HUES64 (cell line): ENCODE measurements around the gene FAAP100.
"Not testable (repeated sequence)": the region's sequence is repeated elsewhere in the genome, so short reads cannot be mapped to it uniquely, and the experiment has no call there.

ENCODE experiments used
- H3K27ac ChIP-seq: 2 replicates; pipeline ENCODE4 v1.7.0; 2013; ENCODE audit warnings: low read depth, low read length, inconsistent platforms
- H3K27me3 ChIP-seq: 2 replicates; pipeline ENCODE4 v1.6.1; 2013; ENCODE audit warnings: mild to moderate bottlenecking, low read length; ENCODE audit not compliant: insufficient read depth
- H3K36me3 ChIP-seq: 2 replicates; pipeline ENCODE4 v1.6.1; 2013; ENCODE audit warnings: mild to moderate bottlenecking, low read length; ENCODE audit not compliant: insufficient read depth
- H3K4me1 ChIP-seq: 2 replicates; pipeline ENCODE4 v1.6.1; 2013; ENCODE audit warnings: mild to moderate bottlenecking, low read length, moderate library complexity; ENCODE audit not compliant: insufficient read depth
- H3K4me3 ChIP-seq: 2 replicates; pipeline ENCODE4 v1.5.1; 2013; ENCODE audit warnings: mild to moderate bottlenecking, low read length, moderate library complexity
- H3K9ac ChIP-seq: 2 replicates; pipeline ENCODE4 v1.6.1; 2013; ENCODE audit warnings: mild to moderate bottlenecking, low read depth, low read length
- H3K9me3 ChIP-seq: 2 replicates; pipeline ENCODE4 v1.6.1; 2013; ENCODE audit warnings: low read depth, low read length; ENCODE audit not compliant: insufficient read depth
- WGBS: fragments of 150-250, 120-280 bp; methylation state at CpG from one replicate; pipeline ENCODE4 v1.1.7; 2013; ENCODE audit warnings: missing lambda C conversion rate; 5-methylcytosine and 5-hydroxymethylcytosine counted together

FAAP100 gene

GRCh38 chr17:81535007-81535328 is 17.2 kb downstream of the FAAP100 start:
- WGBS, result 82% methylated on average over 4 of the region's 5 CpGs
- no peak overlapping the region for H3K4me3 ChIP-seq
- peaks cover 3% of the 10 kb centered on the region; the same call in 1 of the 2 replicates for H3K4me1 ChIP-seq

DNA sequence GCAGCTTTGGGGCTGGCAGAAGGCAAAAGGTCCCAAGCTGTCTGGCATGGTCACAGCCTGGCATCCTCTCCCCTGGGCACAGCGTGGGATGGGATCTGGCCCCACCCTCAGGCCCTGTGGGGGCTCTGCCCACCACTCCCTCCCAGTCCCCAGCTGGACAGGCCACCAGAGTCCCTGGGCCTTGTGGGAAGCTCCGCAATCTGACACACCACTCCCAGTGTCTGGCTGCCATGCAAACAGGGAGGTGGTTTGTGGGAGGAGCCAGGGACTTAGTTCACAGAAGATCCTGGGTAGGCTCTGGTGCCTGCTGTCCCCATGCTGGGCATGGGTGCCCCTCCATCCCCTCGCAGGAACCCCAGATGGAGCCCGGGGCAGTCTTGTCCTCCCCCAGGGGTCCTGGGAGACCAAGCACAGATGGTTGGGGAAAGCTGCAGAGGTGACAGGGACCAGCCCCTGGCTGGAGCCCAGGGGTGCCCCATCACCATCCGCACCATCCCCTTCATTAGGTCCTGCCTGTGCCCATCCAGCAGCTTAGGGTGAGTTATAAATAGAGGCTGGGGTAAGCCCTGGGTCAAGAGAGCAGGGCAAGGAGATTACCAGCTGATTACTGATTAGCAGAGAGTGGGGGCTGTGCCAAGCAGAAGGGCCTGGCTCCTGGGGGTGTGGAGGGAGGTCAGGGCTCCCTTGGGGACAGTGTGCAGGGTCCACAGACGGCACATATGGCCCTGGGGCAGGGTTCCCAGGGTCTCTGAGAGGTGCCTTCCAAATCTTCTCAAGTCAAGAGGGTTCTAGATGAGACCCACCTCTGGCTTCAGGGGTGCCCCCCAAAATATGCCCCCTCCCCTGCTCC is 17.8 kb downstream of the FAAP100 start:
- WGBS, result 71% methylated on average over 6 of the region's 6 CpGs
- Histone ChIP-seq H3K9me3 (no peaks in the 10 kb centered on the region), H3K9ac (no peak overlapping the region), H3K27me3 (peaks cover 26% of the 10 kb centered on the region), H3K27ac (no peak overlapping the region), H3K4me1 (peaks cover 3% of the 10 kb centered on the region; the same call in 1 of the 2 replicates), H3K36me3 (no peaks in the 10 kb centered on the region), H3K4me3 (no peak overlapping the region)

More at GRCh38 chr17:81535007-81535328, 17.2 kb downstream of the FAAP100 start:
- Histone ChIP-seq H3K36me3 (0 out of 2 replicates have a peak, but pooled peaks cover 4% of the 10 kb centered on the region), H3K9ac (no peak overlapping the region), H3K9me3 (no peaks in the 10 kb centered on the region), H3K27ac (no peak overlapping the region), H3K27me3 (peaks cover 26% of the 10 kb centered on the region)

- no peak overlapping the region for H3K4me3 ChIP-seq
- 73% methylated on average over 21 of the region's 21 CpGs for WGBS
- H3K27ac ChIP-seq, result no peak overlapping the region
- H3K9ac ChIP-seq, result no peak overlapping the region
- H3K4me1 ChIP-seq, result peaks cover 3% of the 10 kb centered on the region; the same call in 1 of the 2 replicates
- no peaks in the 10 kb centered on the region for H3K9me3 ChIP-seq
- no peaks in the 10 kb centered on the region for H3K36me3 ChIP-seq
- peaks cover 26% of the 10 kb centered on the region for H3K27me3 ChIP-seq
Observed at GRCh38 chr17:81533339-81534141, 18.6 kb downstream of the FAAP100 start.

- no peak overlapping the region for H3K9ac ChIP-seq
- H3K9me3 ChIP-seq, result no peaks in the 10 kb centered on the region
- H3K27ac ChIP-seq, result no peak overlapping the region
- H3K4me1 ChIP-seq, result peaks cover 3% of the 10 kb centered on the region; the same call in 1 of the 2 replicates
- H3K27me3 ChIP-seq, result peaks cover 26% of the 10 kb centered on the region
- no peaks in the 10 kb centered on the region for H3K36me3 ChIP-seq
- 89% methylated on average over 11 of the region's 11 CpGs for WGBS
- H3K4me3 ChIP-seq, result no peak overlapping the region
Observed at GRCh38 chr17:81532490-81533287, 19.5 kb downstream of the FAAP100 start.

DNA sequence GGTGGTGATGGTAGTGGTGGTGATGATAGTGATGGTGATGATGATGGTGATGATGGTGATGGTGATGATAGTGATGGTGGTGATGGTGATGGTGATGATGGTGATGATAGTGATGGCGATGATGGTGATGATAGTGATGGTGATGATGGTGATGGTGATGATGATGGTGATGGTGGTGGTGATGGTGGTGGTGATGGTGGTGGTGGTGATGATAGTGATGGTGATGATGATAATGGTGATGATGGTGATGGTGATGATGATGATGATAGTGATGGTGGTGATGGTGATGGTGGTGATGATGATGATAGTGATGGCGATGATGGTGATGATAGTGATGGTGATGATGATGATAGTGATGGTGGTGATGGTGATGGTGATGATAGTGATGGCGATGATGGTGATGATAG is 20.2 kb downstream of the FAAP100 start:
- H3K9ac ChIP-seq, H3K9me3 ChIP-seq, H3K36me3 ChIP-seq, H3K4me1 ChIP-seq, H3K4me3 ChIP-seq, H3K27ac ChIP-seq: not testable (repeated sequence)
- H3K27me3 ChIP-seq, result peaks cover 22% of the 10 kb centered on the region
- 95% methylated on average over 3 of the region's 3 CpGs for WGBS

GRCh38 chr17:81531013-81531412 is 21.1 kb downstream of the FAAP100 start:
- H3K36me3 ChIP-seq, H3K9ac ChIP-seq, H3K4me3 ChIP-seq, H3K4me1 ChIP-seq, H3K27ac ChIP-seq, H3K9me3 ChIP-seq: not testable (repeated sequence)
- H3K27me3 ChIP-seq, result peaks cover 12% of the 10 kb centered on the region
- WGBS, result 77% methylated on average over 6 of the region's 6 CpGs

DNA sequence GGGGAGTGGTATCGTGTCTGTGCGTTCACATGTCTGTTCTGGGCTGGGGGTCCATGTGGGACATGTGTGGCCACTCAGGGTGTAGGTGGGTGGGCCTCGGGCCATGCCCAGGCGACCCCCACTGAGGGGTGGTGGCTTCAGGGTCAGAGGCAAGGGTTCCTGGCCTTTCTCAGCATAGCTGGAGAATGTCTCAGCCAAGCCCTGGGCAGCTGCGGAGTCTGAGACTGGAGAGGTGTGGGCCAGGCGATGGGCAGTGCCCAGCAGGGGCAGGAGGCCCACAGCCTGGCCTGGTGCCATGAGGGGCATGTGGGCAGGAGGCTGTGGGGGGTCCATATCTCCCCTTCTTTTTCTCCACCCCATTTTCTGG is 22.7 kb downstream of the FAAP100 start:
- Histone ChIP-seq H3K27me3 (peaks cover 6% of the 10 kb centered on the region), H3K4me3 (no peak overlapping the region), H3K27ac (no peak overlapping the region), H3K9ac (no peak overlapping the region), H3K4me1 (no peaks in the 10 kb centered on the region), H3K9me3 (no peaks in the 10 kb centered on the region), H3K36me3 (no peaks in the 10 kb centered on the region)
- 90% methylated on average over 6 of the region's 6 CpGs for WGBS

GRCh38 chr17:81528651-81529436 is 23.3 kb downstream of the FAAP100 start:
- no peaks in the 10 kb centered on the region for H3K4me1 ChIP-seq
- 93% methylated on average over 62 of the region's 62 CpGs for WGBS
- H3K9ac ChIP-seq, result no peak overlapping the region
- no peaks in the 10 kb centered on the region for H3K36me3 ChIP-seq
- H3K27me3 ChIP-seq, result peaks cover 6% of the 10 kb centered on the region
- H3K27ac ChIP-seq, result no peak overlapping the region
- no peaks in the 10 kb centered on the region for H3K9me3 ChIP-seq
- H3K4me3 ChIP-seq, result no peak overlapping the region

DNA sequence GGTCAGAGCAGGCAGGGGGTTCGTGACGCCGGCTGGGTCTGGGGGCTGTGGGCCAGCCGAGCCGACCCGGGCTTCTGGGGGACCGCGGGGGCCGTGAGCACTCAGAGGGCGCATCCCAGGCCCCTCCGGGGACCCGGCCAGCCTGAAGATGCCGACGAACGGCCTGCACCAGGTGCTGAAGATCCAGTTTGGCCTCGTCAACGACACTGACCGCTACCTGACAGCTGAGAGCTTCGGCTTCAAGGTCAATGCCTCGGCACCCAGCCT is 23.8 kb downstream of the FAAP100 start:
- H3K9ac ChIP-seq, result no peak overlapping the region
- H3K27ac ChIP-seq, result no peak overlapping the region

GRCh38 chr17:81527591-81528383 is 24.4 kb downstream of the FAAP100 start, which contains the start of gene FSCN2:
Gene FSCN2, plus strand, starts transcription at chr17:81528377. Its CDS starts 155 bp downstream, at chr17:81528532.
- Histone ChIP-seq H3K36me3 (no peaks in the 10 kb centered on the region), H3K9me3 (no peaks in the 10 kb centered on the region), H3K4me1 (peaks cover 3% of the 10 kb centered on the region; the same call in 1 of the 2 replicates), H3K27ac (no peak within 1 kb of the TSS), H3K27me3 (no peaks in the 10 kb centered on the region), H3K9ac (no peak within 1 kb of the TSS; the same call in 1 of the 2 replicates), H3K4me3 (no peak within 1 kb of the TSS)
- 86% methylated on average over 42 of the region's 42 CpGs for WGBS

More for the DNA sequence above, 23.8 kb downstream of the FAAP100 start:
- peaks cover 2% of the 10 kb centered on the region for H3K27me3 ChIP-seq
- 85% methylated on average over 20 of the region's 20 CpGs for WGBS
- H3K4me3 ChIP-seq, result no peak overlapping the region
- H3K9me3 ChIP-seq, result no peaks in the 10 kb centered on the region
- peaks cover 3% of the 10 kb centered on the region; the same call in 1 of the 2 replicates for H3K4me1 ChIP-seq
- no peaks in the 10 kb centered on the region for H3K36me3 ChIP-seq
